HG03521 (cell line): Measurements from ENCODE around the gene FLVCR2.
"Not testable (repeated sequence)": the region's sequence is repeated elsewhere in the genome, so short reads cannot be mapped to it uniquely, and the experiment has no call there.

Experiments
- ATAC-seq: cut with Tn5 transposase; IDR thresholded peaks from one replicate; pipeline ENCODE4 v1.9.1; 2021; ENCODE audit warnings: mild to moderate bottlenecking, moderate library complexity; ENCODE audit not compliant: unreplicated experiment

FLVCR2 gene

GRCh38 chr14:75591331-75591946 is 13.0 kb downstream of the FLVCR2 start:
- ATAC-seq = no peak

GRCh38 chr14:75591987-75592575 is 13.7 kb downstream of the FLVCR2 start:
- no peak for ATAC-seq

- ATAC-seq = no peak
Measured at GRCh38 chr14:75595226-75595625, 16.8 kb downstream of the FLVCR2 start.

GRCh38 chr14:75597149-75597548 is 18.7 kb downstream of the FLVCR2 start:
- ATAC-seq = no peak

- not testable (repeated sequence) for ATAC-seq
Measured at GRCh38 chr14:75600100-75600499, 21.7 kb downstream of the FLVCR2 start.

GRCh38 chr14:75601061-75601460 is 22.6 kb downstream of the FLVCR2 start:
- ATAC-seq = not testable (repeated sequence)

- ATAC-seq = no peak
Measured at GRCh38 chr14:75602503-75602902, 24.1 kb downstream of the FLVCR2 start.

- no peak for ATAC-seq
Measured at GRCh38 chr14:75604979-75605851, 26.8 kb downstream of the FLVCR2 start.

GRCh38 chr14:75605916-75606315 is 27.5 kb downstream of the FLVCR2 start:
- no peak for ATAC-seq

- ATAC-seq = no peak
Measured at GRCh38 chr14:75607044-75607443, 28.6 kb downstream of the FLVCR2 start.

GRCh38 chr14:75607842-75608640 is 29.6 kb downstream of the FLVCR2 start:
- no peak for ATAC-seq

- ATAC-seq = no peak
Measured at GRCh38 chr14:75609116-75609515, 30.7 kb downstream of the FLVCR2 start.

GRCh38 chr14:75609606-75610475 is 31.4 kb downstream of the FLVCR2 start:
- ATAC-seq = no peak

- no peak for ATAC-seq
Measured at GRCh38 chr14:75610834-75611233, 32.4 kb downstream of the FLVCR2 start.

GRCh38 chr14:75612157-75612556 is 33.7 kb downstream of the FLVCR2 start:
- ATAC-seq = no peak

GRCh38 chr14:75614179-75614578 is 35.8 kb downstream of the FLVCR2 start:
- no peak for ATAC-seq

- no peak for ATAC-seq
Measured at GRCh38 chr14:75615200-75615599, 36.8 kb downstream of the FLVCR2 start.

GRCh38 chr14:75619548-75619947 is 41.1 kb downstream of the FLVCR2 start:
- ATAC-seq = no peak

- ATAC-seq = no peak
Measured at GRCh38 chr14:75625034-75625433, 46.6 kb downstream of the FLVCR2 start.

- ATAC-seq = no peak
Measured at GRCh38 chr14:75626396-75626795, 48.0 kb downstream of the FLVCR2 start.
